Heart left ventricle (tissue), 16 donors: Measurements from ENCODE around the gene GUCA2A. TPM values are rescaled to one million over a fixed set of nuclear protein-coding genes. Genes with fewer than 3 reads are reported as not detected.

Source experiments
- ATAC-seq, 4 donors: fragments of 200-7000 bp; cut with Tn5 transposase; one replicate each; pipeline ENCODE4 v1.9.1; 2020 to 2022; ENCODE audit warnings: moderate library complexity in 4 of 4, mild to moderate bottlenecking in 3 of 4, moderate number of reproducible peaks in 1 of 4
- DNase-seq, 5 donors: peaks; one replicate each; pipeline ENCODE4 v3.0.0-alpha.2; 2020
- H3K27ac ChIP-seq, 12 donors: fragments of 200-600 bp; sonication (generic) in 4 of 12; one replicate each; pipeline versions ENCODE4 v1.5.0 to v1.8.0; 2016 to 2022; ENCODE audit warnings: mild to moderate bottlenecking in 2 of 12
- H3K27me3 ChIP-seq, 9 donors: fragments of 200-600 bp; sonication (generic) in 2 of 9; one replicate each; pipeline versions ENCODE4 v1.5.1 to v1.8.0; 2016 to 2022; ENCODE audit warnings: mild to moderate bottlenecking in 3 of 9
- H3K36me3 ChIP-seq, 9 donors: fragments of 200-600 bp; sonication (generic) in 2 of 9; one replicate each; pipeline versions ENCODE4 v1.5.0 to v1.8.0; 2018 to 2022; ENCODE audit warnings: mild to moderate bottlenecking in 2 of 9
- H3K4me1 ChIP-seq, 12 donors: fragments of 200-600 bp; sonication (generic) in 4 of 12; one replicate each; pipeline versions ENCODE4 v1.5.0 to v1.8.0; 2016 to 2022; ENCODE audit warnings: mild to moderate bottlenecking in 3 of 12
- H3K4me3 ChIP-seq, 12 donors: fragments of 200-600 bp; sonication (generic) in 4 of 12; one replicate each; pipeline versions ENCODE4 v1.5.0 to v1.8.0; 2017 to 2022; ENCODE audit warnings: mild to moderate bottlenecking in 9 of 12, moderate library complexity in 4 of 12
- H3K9me3 ChIP-seq, 12 donors: fragments of 200-600 bp; sonication (generic) in 4 of 12; one replicate each; pipeline versions ENCODE4 v1.5.0 to v1.8.0; 2016 to 2022; ENCODE audit warnings: mild to moderate bottlenecking in 1 of 12
- CTCF ChIP-seq, 12 donors: fragments of 200-600 bp; sonication (generic) in 4 of 12; IDR thresholded peaks; one replicate each; pipeline versions ENCODE4 v1.5.0 to v1.8.0; 2018 to 2022; ENCODE audit warnings: antibody characterized with exemption in 12 of 12, mild to moderate bottlenecking in 5 of 12
- POLR2A ChIP-seq, 2 donors: fragments of 450-650 bp; IDR thresholded peaks; one replicate each; pipeline ENCODE4 v1.6.1; 2017; ENCODE audit warnings: antibody characterized with exemption in 2 of 2, mild to moderate bottlenecking in 2 of 2, moderate library complexity in 2 of 2
- WGBS, 4 donors: extraction: QIAGEN DNeasy Blood & Tissue Kit in 2 of 4; methylation state at CpG; one replicate each; pipeline versions ENCODE4 v1.1.5 to v1.1.7; 2013 to 2018; 5-methylcytosine and 5-hydroxymethylcytosine counted together
- intact Hi-C, 10 donors: fragments of 100-400 bp; cut with DNase I; formaldehyde crosslinking; loops; one replicate each; pipeline versions ENCODE4 v1.11.1 to v1.14.2; 2022
- polyA plus RNA-seq, 2 donors: library from polyadenylated mRNA; stranded (reverse); fragments of 200-250 nt; gene quantifications; one replicate each; pipeline ENCODE4 v1.2.3, GENCODE V29; 2013
- total RNA-seq, 9 donors: library from RNA; depleted of rRNA in 2 of 9; stranded (reverse); fragments of >200 nt in 2 of 9; fragmentation: NEBNext Ultra II Directional in 3 of 9; extraction: Animal tissue kit (Norgen Biotek cat#: 25700) in 3 of 9; gene quantifications; one replicate each; pipeline versions ENCODE4 v1.1.0 to v1.2.4, GENCODE V29; 2016 to 2023
- donor health status: ischemic (EF 13 %, LVEDD 7.1; RV severe dilation, severe dysfunction).
- donor health status: healthy with polysubstance abuse.
- donor health status: DM: no; HTN: yes; CAD: no.
- donor health status: DM: no; HTN: no; CAD: no.
- donor health status: ischemic (EF 25% LVEDD 6.9; RV normal size, moderate dysfunction).
- donor health status: ischemic (EF 25% LVEDD 5.7; RV mildly dilated, moderate dysfunction).
- donor health status: healthy.
- donor health status: DM: yes; HTN: yes; CAD: no.
- donor health status: ischemic (EF 35%, LVEDD 5.7; RV mildly dilated, moderate dysfunction).
- donor health status: nonischemic (EF 11% LVEDD 7.7; RV severe dilation, severe dysfunction).
- donor health status: DM: yes; HTN: yes; CAD: no.
- donor health status: PGD.
- donor health status: ischemic (EF 29% LVEDD 5.4; RV normal size, mild dysfunction).
- donor health status: nonischemic (EF 23%, LVEDD 6.1; RV moderate dilation, normal function).

Gene GUCA2A
- total and polyA plus RNA-seq, 11 donors: not detected

DNA sequence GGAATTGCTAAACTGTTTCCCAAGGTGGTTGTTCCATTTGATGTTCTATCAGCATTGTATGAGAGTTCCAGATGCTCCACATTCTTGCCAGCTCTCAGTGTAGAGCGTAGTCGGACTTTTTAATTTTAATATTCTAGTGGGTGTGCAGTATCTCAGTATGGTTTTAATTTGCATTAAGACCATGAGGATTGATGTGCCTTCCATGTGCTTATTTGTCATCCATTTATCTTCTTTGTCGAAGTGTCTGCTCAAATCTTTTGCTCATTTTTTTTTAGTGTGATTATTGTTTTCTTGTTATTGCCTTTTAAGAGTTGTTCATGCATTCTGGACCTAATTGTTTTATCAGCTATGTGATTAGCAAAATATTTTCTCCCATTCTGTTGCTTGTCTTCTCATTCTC is 25.1 kb downstream of the GUCA2A start:
- TF ChIP-seq CTCF (IDR thresholded peaks at IDR 0.05) (no peak), POLR2A (IDR thresholded peaks at IDR 0.05) (no peak)
- no peak overlapping the region for H3K27ac ChIP-seq
- WGBS, 4 donors: 76 to 91% (median 87%) methylated on average over 3 of the region's 3 CpGs
- no peaks in the 10 kb centered on the region for H3K36me3 ChIP-seq
- H3K27me3 ChIP-seq: peaks cover 0 to 20% (median 0%) of the 10 kb centered on the region in 9 donors
- no peak for ATAC-seq
- no peak for DNase-seq
- H3K4me3 ChIP-seq: no peak overlapping the region
- H3K9me3 ChIP-seq: no peaks in the 10 kb centered on the region
- intact Hi-C loops: no loop called here
- no peaks in the 10 kb centered on the region for H3K4me1 ChIP-seq

GRCh38 chr1:42138586-42138985 is 26.0 kb downstream of the GUCA2A start:
- H3K9me3 ChIP-seq: no peaks in the 10 kb centered on the region
- H3K27me3 ChIP-seq: peaks cover 0 to 16% (median 0%) of the 10 kb centered on the region in 9 donors
- H3K4me3 ChIP-seq: no peak overlapping the region
- no peaks in the 10 kb centered on the region for H3K4me1 ChIP-seq
- ATAC-seq (no peak), DNase-seq (no peak)
- 83 to 92% (median 90%) methylated on average over 4 of the region's 4 CpGs for WGBS, 4 donors
- intact Hi-C loops: no loop called here
- TF ChIP-seq POLR2A (IDR thresholded peaks at IDR 0.05) (no peak), CTCF (IDR thresholded peaks at IDR 0.05) (no peak)
- H3K36me3 ChIP-seq: no peaks in the 10 kb centered on the region
- no peak overlapping the region for H3K27ac ChIP-seq

DNA sequence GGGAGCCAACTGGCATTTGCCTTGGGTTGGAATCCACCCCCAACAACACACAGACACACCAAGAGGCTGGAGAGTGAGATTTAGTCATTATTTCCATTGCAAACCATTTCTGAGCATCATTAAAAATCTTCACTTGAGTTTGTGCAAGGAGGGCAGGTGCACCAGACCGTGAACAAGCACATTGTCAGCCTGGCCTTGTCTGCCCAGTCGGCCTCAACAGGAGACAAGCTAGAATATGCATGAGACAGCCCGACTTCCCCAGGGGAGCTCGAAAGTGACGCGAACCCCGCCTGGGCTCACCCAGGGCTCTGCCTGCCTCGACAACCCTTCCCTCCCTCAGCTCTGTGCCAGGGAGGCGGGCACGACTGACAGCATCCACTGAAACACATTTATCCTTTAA is 26.8 kb downstream of the GUCA2A start:
- DNase-seq (no peak), ATAC-seq (no peak)
- intact Hi-C loops: no loop called here
- whole genome bisulfite sequencing, 4 donors: 68 to 80% (median 69%) methylated on average over 8 to 10 of the region's 10 CpGs
- Histone ChIP-seq H3K9me3 (no peaks in the 10 kb centered on the region), H3K4me3 (no peak overlapping the region), H3K4me1 (no peaks in the 10 kb centered on the region), H3K27ac (no peak overlapping the region), H3K27me3 (peaks cover 0 to 10% (median 0%) of the 10 kb centered on the region in 9 donors), H3K36me3 (no peaks in the 10 kb centered on the region)
- no peak for TF ChIP-seq CTCF (IDR thresholded peaks at IDR 0.05)
- TF ChIP-seq POLR2A (IDR thresholded peaks at IDR 0.05): no peak

- ATAC-seq: no peak
- TF ChIP-seq POLR2A (IDR thresholded peaks at IDR 0.05) (no peak), CTCF (IDR thresholded peaks at IDR 0.05) (no peak)
- no peaks in the 10 kb centered on the region for H3K9me3 ChIP-seq
- DNase-seq: no peak
- H3K4me1 ChIP-seq: no peaks in the 10 kb centered on the region
- H3K27me3 ChIP-seq: peaks cover 0 to 6% (median 0%) of the 10 kb centered on the region in 9 donors
- no peak overlapping the region for H3K4me3 ChIP-seq
- intact Hi-C loops: no loop called here
- H3K27ac ChIP-seq: no peak overlapping the region
- no peaks in the 10 kb centered on the region for H3K36me3 ChIP-seq
Observed at GRCh38 chr1:42136466-42136865, 28.1 kb downstream of the GUCA2A start.
